ENCODE results near the gene FAM221B. TPM values are rescaled to one million over a fixed set of nuclear protein-coding genes. Genes with fewer than 3 reads are reported as not detected.

FAM221B gene
- total and polyA plus RNA-seq, 9 donors = not detected

- 87 to 89% (median 88%) methylated on average over 19 of the region's 19 CpGs for WGBS, 3 donors
- DNase-seq = no peak
- no peaks in the 10 kb centered on the region for H3K36me3 ChIP-seq
Measured at GRCh38 chr9:35869621-35870216, 41.2 kb upstream of the FAM221B start.

DNA sequence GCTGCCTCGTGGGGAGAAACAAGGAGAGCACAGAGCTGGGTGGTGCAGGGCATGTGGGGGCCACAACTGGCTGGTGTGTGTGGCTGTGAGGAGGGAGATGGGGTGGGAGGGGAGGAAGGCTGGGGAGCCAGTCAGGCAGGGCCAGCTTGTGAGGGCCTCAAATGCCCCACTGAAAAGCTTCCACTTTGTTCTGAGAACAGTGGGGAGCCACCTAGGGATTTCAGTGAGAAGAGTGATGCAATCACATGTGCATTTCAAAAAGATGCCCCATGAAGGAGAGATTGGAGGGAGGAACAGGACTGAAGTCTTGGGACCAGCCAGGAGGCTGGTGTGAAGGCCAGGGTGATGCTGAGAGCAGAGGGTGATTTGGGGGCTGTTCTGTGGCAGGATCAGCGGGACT is 40.4 kb upstream of the FAM221B start:
- intact Hi-C loops (cut with DNase I) = loop anchor here in 1 of 4 donors (10.0 kb wide), 1 partner anchor 84 kb away; no protein-coding TSS in a partner anchor
- TF ChIP-seq POLR2A (IDR thresholded peaks at IDR 0.05) (no peak), EP300 (IDR thresholded peaks at IDR 0.05) (no peak), CTCF (IDR thresholded peaks at IDR 0.05) (no peak)
- Histone ChIP-seq H3K4me1 (ENCODE audit: insufficient read depth) (no peaks in the 10 kb centered on the region), H3K4me3 (no peak overlapping the region), H3K9me3 (no peaks in the 10 kb centered on the region), H3K27me3 (no peaks in the 10 kb centered on the region), H3K36me3 (no peaks in the 10 kb centered on the region), H3K27ac (no peak overlapping the region)
- WGBS, 3 donors = 59 to 74% (median 60%) methylated on average over 2 of the region's 2 CpGs
- no peak for DNase-seq

More at GRCh38 chr9:35869621-35870216, 41.2 kb upstream of the FAM221B start:
- Histone ChIP-seq H3K27ac (no peak overlapping the region), H3K4me1 (ENCODE audit: insufficient read depth) (no peaks in the 10 kb centered on the region), H3K4me3 (no peak overlapping the region), H3K9me3 (no peaks in the 10 kb centered on the region), H3K27me3 (no peaks in the 10 kb centered on the region)
- intact Hi-C loops (cut with DNase I) = loop anchor here in 1 of 4 donors (10.0 kb wide), 1 partner anchor 85 kb away; no protein-coding TSS in a partner anchor
- TF ChIP-seq CTCF (IDR thresholded peaks at IDR 0.05) (no peak), EP300 (IDR thresholded peaks at IDR 0.05) (no peak), POLR2A (IDR thresholded peaks at IDR 0.05) (no peak)

DNA sequence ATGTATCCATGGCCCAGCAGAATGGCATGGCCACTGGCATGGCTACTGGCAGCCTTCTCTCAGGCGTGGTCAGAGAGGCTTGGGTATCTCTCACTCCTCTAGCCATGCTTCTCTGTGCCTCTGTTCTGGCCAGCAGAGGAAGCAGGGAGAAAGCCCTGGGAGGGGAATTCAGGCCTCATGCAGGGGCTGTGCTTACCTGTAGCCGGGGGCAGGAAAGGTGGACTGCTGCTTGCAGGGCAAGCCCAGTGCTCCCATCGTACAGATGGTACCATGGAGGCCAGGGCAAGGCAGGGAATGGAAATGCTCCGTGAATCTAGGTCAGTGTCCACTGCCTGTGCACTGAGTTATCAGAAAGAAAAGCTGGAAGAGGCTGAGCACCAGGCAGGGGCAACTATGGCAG is 39.0 kb upstream of the FAM221B start:
- Histone ChIP-seq H3K27ac (no peak overlapping the region), H3K4me1 (ENCODE audit: insufficient read depth) (no peaks in the 10 kb centered on the region), H3K4me3 (no peak overlapping the region), H3K36me3 (no peaks in the 10 kb centered on the region), H3K9me3 (no peaks in the 10 kb centered on the region), H3K27me3 (no peaks in the 10 kb centered on the region)
- intact Hi-C loops (cut with DNase I) = loop anchor here in 1 of 4 donors (10.0 kb wide), 1 partner anchor 83 kb away; no protein-coding TSS in a partner anchor
- TF ChIP-seq POLR2A (IDR thresholded peaks at IDR 0.05) = no peak
- TF ChIP-seq EP300 (IDR thresholded peaks at IDR 0.05) = no peak
- no peak for TF ChIP-seq CTCF (IDR thresholded peaks at IDR 0.05)
- DNase-seq = no peak
- WGBS, 3 donors = 87 to 91% (median 90%) methylated on average over 4 of the region's 4 CpGs

DNA sequence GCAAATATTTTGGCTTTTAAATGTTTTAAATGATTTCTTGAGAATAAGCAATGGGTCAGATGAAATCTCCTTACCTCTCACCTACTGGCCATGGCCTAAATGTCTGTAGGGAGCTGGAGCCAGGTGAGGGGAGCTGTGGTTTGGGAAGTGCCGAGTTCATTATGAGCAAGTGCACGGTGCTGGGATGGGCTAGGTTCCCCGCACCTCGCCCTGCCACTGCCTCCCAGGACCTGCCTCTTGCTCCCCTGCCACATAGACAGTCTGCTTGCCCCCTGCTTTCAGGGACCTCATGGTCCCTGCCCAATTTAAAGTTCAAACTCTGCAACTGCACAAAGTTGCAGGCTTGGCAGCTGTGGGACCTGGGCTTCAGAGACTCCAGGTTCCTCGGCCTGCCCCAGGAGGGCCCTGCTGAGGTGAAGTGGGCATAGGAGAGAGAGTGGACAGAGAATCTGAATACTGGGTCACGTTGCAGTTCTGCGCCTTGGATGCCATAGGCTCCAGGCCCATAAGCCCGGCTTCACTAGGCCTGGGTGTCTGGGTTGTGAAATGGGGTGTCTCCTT is 36.2 kb upstream of the FAM221B start:
- no peaks in the 10 kb centered on the region for H3K27me3 ChIP-seq
- no peak for DNase-seq
- intact Hi-C loops (cut with DNase I) = loop anchor here in 1 of 4 donors (10.0 kb wide), 1 partner anchor 80 kb away; no protein-coding TSS in a partner anchor
- H3K36me3 ChIP-seq = no peaks in the 10 kb centered on the region
- H3K4me1 ChIP-seq (ENCODE audit: insufficient read depth) = no peaks in the 10 kb centered on the region
- H3K4me3 ChIP-seq = no peak overlapping the region
- no peaks in the 10 kb centered on the region for H3K9me3 ChIP-seq
- TF ChIP-seq CTCF (IDR thresholded peaks at IDR 0.05) (no peak), POLR2A (IDR thresholded peaks at IDR 0.05) (no peak), EP300 (IDR thresholded peaks at IDR 0.05) (no peak)
- WGBS, 3 donors = 73 to 76% (median 75%) methylated on average over 8 of the region's 8 CpGs
- no peak overlapping the region for H3K27ac ChIP-seq
